Stimulated activated CD8-positive, alpha-beta memory T cell treated with anti-CD3 and anti-CD28 coated beads, Interleukin-2, amount 100 ng/mL, for 48 hours (primary cell): ENCODE measurements around the gene CCDC167.

Source experiments
- DNase-seq, 2 donors: peaks; one replicate each; pipeline ENCODE4 v3.0.0-alpha.2; 2020; ENCODE audit warnings: low read depth in 2 of 2

Gene CCDC167

DNA sequence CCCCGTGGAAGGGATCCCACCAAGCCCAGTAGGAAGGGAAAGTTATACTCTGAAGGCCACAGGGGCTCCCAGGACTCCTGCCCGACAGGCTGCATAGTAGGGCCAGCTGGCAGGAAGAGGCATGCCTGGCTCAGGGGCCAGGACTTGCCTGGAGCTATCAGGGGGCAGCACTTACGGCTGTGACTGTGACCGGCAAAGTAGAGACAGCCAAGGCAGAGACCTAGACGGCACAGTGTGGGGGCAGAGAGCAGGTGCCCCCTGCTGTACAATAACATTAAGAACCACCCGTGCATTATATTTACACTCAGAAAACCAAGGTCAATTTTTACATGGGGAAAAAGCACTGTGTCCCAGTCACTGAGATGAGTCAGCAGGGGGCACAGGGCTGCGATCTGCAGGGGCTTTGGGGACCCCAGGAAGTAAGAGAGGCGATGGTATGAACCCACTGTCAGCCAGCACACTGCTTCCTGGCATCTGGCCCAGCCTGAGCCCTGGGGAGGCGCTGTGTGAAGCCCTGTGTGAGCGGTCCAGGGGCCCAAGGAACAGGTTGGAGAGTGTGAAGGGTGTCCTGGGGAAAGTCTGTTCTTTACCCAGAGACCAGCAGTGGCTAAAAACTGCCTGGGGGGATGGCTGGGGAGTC, 9.9 kb downstream of the CCDC167 start:
- no peak for DNase-seq

DNA sequence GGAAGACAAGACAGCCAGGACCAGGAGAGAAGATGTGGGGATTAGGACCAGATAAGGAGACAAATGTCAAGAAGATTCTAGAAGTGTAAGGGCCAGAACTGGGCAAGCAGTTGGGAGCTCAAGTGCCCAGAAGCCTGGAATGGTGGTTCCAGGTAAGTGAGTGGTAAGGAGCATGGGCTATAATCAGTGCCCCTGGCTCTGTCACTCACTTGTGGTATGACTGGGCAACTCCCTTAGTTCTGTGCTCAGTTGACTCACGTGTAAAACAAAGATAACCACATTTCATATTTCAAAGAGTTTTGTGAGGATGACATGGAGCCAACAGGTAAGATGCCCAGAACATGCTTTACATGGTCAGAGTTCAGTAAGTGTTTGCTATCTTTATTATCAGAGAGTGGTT, 11.2 kb downstream of the CCDC167 start:
- DNase-seq = no peak

DNA sequence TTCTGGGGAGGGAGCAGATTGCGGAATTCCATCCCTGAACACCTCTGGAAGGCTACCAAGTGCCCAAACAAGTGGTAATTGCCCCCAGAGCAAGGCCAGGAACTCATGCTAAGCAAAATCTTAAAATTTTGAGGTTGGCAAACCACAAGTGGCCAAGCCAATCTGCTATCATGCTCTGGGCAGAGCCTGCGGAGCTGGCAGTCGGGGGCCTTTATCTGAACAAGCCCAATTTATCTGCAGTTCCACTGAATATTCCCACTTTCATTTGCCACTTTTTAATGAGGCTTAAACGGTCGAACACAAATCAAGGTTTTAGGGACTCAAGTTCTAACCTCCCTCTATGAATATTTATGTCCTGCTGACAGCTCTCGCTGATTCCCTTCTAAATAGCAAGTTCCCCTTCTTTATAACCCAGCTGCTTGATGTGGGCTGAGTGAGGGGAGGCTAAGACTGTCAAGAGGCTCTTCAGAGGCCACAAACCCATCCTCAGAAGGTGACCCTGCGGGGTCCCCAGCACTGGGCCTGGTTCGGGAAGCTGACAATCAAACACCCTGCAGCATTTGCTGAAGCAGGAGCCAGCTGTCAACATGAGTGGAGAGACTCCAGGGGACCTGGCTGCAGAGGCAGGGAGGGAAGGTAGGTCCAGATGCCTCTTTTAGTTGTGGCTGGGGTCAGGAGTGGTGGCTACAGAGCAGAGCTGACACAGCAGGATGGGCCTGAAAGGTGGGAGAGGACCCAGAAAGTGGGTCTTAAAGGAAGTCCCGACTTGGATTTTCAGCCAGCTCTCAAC, 11.9 kb downstream of the CCDC167 start:
- no peak for DNase-seq

DNA sequence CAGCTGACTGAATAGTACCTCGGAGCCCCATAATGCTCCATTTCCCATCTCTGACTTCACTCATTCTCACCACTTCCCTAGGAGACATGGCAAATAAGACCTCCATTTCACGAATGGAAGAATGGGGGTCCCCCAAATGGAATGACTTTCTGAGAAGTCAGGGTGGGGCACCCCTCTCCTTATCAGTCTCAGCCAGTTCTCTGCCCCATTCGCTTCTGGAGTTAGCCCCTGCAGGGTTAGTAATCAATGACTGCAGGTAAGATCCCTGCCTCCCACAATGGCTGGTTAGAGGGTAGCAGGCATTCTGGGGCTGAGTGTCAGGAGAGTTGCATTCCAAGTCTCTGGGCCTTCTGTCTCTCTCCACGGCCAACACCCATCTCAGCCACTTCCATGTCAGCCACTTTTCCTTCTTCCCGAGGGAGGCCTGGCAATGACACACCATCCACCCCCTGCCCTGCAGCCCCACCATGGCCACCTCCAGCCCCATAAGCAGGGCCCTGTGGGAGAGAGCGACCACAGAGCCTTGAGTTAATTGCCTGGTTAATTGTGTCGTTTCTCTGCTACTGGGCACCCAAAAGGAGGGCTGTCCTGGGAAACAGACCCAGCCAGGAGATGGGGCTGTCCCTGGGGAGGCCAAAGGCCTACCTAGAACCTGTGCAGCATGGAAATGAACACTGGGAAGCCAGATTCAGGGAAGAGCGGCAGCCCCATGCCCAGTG, 13.4 kb downstream of the CCDC167 start:
- no peak for DNase-seq

DNA sequence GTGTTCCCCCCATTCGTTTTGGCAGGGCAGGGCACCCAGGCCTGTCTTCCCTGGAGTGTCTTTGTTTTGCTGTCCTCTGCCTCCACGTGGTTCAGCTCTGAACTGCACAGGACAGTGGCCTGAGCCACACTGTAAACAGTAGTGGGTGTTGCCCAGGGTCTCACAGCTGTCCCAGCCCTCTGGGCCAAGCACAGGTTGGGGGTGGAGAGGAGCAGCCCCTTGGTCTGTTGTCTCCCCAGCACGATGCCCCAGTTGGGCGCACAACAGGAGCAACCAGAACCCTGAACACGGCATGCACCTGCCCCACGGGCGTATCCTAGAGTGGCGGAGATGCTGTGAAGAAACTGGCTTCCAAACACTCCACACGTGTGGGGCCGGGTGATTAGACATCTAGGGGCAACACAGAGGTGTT, 14.4 kb downstream of the CCDC167 start:
- no peak for DNase-seq

DNA sequence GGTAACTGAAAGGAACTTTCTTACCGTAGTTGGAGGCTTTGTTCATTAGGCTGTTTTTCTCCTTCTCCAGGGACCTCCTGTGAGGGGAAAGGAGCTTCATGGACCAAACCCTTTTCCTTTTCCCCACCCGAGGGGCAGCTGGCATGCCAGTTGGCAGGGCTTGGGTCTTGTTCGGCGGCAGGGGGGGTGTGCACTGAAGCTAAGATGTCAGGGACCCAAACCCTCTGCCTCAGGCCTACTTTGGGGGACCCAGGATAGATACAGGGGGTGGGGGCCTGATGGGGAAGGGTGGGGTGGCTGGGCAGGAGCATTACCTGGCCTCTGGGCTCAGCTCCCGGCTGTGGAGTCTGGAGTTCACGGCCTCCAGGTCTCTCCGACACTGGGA, 14.9 kb downstream of the CCDC167 start:
- DNase-seq = no peak

DNA sequence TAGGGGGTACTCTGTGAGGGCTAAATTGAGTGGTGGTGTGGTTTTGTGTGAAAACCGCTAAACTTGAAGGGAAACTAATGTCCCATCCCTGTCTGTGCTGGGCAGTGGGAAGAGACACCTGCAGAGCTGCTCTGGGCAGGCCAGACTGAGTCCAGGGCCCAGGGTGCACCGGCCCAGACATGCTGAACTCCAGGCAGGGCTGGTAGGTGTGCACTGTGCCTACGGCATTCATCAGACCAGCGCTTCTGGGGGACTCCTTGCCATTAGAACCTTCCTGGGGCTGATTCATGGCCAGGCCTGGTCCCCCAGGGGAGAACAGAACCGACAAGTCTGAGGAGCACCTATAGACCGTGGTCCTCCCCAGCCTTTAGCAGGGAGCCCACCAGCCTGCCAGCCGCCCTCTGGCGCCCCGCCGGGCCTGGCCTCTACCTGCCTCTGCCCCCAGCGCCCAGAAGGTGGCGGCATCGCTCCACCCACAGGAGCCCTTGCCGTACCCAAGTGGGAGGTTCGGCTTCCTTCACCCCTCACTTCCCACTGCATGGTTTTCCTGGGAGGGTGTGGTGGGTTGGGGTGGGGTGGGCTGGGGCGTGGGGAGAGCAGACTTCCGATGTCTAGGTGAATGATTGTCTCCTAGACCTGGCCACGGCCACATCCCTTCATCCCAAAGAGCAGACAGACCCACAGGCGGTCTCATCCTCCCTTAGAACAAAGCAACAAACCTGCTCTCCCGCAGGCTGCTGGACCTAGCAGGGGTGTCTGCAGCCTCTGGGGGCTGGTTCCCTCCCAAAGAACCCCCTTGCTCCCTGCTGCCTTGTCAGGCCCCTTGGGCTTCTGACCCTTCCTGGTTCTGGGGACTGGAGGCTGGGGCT, 15.5 kb downstream of the CCDC167 start:
- DNase-seq = peak; percentile 58 to 62

DNA sequence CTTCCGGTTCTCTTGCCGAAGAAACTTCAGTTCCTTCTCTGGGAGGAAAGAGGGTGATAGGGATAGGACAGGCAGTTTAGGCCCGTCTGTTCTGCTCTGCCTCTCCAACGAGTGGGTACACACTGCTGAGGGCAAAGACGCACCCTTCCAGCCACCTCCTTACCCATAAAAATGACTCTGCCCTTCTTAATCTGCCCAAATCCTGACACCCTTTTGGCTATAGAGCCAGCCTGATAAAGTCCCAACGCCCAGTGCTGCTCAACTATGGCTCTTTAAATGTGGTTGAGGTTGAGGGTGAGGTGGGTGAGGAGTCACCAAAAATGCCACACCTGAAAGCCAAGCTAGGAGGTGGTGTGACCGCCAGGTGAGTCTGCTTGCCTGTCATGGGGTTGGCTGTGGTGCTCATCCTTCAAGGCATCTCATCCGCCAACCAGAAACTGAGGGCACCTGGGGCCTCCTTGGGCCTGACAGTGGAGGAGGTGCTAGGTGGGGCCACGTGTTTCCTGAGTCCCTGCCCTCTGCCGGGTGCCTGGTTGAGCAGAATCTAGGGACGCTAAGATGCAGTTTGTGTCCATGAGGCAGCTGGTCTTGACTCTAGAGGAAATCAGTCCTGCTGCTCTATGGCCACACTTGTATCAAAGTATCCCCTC, 16.3 kb downstream of the CCDC167 start:
- no peak for DNase-seq

DNA sequence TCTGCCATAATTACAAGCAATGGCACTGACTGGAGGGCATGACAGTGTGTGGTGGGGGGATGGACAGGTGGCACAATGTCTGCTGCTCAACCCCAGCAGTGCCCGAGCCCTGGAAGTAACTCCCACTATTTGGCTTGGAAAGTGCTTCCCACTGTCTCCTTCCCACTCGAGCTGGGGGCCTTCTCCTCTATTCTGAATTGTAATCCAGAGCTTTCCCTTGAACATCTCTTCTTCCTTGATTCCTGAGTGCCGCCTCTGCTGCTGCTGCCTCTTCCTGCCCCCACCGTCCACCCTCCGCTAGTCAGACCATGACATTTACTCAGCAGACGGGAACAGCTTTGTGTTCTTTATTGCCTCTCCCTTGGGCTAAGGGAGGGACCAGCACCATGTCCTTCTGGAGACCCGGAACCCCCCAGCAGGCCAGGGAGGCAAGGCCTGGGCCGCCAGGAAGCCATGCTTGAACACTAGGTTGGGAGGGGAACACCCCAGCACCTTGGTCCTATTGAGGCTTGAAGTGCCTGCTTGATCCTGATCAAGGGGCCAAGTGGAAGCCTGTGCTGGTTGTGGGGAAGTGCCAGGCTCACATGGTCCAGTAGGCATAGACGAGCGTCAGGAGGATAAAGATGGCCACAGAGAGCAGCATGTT, 17.0 kb downstream of the CCDC167 start:
- no peak for DNase-seq

DNA sequence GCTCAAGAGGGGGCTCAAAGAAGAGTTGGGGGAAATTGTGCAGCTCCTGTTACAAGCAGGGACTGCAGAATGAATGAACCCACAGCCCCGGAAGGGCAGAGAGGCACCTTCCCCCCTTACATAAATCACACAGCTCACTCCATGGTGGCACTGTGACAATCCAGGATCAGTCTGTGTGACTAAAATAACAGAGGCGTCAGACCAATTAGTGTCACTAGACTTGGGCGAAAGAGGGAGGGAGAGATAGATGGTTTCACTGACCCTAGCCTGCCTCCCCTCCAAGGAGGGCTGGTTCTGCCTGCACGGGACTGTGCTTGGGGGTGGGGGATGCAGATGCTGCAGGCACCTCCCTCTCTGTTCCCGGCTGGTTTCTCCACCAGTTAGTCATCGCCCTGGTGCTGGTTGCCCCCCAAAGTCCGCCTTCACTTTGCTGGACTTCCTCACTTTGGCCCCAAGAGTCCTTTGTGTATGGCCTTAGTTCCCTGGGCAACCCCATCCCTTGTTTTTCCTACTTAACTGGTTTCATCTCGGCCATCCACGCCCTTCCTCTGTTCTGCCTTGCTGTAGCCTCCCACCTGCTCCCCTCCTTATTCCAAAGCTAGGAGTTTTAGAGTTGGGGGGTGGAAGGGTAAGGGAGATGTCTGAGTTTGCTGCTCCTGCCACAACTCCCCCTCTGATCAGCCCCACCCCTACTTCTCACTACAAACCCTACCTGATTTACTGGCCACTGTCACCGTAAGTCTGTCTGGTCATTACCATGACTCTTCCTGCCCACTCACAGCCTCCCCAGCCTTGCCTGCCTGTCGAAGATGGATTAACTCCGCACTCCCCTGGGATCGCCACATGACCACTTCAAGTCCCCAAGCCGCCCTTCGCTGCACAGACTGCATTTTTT, 17.7 kb downstream of the CCDC167 start:
- DNase-seq = no peak

DNA sequence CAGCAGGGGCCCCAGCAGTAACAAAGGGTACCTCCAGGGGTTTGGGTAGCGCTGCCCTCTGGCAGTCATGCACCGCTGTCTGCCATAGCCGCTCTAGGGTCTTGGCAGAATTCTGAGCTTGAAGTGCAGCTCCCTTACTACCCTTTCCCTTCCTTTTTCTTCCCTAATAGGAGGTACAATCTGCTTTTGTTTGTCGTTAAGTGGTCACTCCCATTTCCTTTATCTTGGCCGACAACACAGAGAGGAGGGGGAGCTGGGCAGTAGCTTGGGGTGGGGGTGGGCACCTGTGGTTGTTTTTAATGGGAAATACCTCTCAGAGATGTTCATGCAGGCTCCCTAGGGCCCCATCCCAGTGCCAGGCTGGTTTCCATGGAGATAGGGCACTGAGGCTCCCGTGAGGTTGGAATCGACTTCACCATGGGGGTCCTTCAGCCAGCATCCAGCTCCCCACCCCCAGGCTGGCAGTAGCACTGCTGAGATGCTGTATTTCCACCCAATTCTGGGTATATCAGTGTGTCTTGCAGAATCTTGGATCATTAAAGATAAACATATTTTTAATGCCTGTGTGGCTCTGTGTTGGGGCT, 18.6 kb downstream of the CCDC167 start:
- DNase-seq = no peak

DNA sequence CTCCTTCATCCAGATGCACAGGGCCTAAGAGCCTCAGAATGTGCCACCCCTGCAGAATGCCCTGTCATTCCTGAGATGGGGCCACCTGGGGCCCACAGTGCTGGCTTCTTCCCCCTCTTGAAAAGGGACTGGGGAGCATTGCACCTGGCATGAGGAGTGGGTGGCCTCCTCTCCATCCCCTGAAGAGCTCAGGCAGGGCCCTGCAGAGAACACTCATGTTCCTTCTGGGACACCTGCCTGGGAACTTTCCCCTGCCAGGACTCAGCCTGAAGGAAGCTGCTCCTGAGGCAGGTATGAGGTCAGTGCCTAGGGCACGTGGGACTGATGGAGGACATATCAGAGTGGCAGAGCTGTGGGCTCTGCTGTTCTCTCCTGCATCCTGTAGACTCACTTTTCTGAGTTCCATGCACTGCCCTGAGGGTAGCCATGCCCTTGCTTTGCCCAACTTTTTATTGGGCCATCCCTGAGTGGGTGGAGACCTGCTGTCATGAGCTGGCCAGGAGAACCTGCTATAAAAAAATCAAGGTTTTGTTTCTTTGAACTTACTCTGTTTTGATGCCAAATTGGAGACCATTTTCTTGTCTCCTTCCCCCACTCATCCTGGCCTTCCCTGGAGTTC, 19.5 kb downstream of the CCDC167 start:
- DNase-seq = no peak

DNA sequence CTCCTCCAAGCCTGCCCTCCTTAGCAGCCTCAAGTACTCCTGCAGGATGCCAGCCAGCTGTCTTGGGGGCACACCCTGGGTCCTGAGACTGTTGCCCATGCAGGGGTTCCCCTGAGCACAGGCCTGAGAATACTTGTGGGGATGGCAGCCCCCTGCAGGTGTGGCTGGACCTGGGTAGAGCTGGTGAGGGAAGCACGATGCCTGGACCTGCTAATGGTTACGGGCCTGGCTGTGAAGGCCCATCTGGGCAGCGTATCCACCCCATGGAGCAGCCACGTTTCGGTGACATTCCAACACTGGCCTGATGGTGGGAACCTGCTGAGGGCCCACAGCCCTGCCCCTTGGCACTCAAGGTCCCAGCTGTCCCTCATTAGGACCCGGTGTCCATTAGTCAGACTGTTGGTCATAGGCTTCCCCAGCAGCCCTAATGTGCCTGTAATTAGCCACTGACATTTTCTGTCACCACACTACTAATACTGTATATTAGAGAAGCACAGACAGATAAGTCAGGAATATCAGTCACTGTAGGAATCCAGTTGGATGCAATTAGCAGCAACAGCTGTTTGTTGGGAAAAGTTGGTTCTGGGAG, 20.3 kb downstream of the CCDC167 start:
- DNase-seq = no peak

DNA sequence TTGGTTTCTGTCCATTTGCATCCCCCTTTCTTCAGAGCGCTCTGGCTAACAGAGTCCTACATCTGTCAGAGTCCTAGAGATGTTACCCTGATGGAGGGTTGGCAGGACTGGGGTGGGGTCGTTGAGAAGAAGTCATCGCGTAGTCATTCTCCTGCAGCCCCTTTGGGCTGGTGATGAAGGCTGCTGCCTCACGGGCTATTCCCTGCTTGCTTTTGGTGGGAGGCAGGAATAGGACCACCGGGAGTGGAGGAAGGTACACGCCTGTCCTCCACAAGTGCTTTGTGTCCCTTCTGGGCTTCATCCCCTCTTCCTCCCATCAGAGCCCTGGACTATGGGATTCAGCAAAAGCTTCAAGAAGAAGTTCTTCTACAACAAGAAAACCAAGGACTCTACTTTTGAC, 20.9 kb downstream of the CCDC167 start:
- DNase-seq = no peak

DNA sequence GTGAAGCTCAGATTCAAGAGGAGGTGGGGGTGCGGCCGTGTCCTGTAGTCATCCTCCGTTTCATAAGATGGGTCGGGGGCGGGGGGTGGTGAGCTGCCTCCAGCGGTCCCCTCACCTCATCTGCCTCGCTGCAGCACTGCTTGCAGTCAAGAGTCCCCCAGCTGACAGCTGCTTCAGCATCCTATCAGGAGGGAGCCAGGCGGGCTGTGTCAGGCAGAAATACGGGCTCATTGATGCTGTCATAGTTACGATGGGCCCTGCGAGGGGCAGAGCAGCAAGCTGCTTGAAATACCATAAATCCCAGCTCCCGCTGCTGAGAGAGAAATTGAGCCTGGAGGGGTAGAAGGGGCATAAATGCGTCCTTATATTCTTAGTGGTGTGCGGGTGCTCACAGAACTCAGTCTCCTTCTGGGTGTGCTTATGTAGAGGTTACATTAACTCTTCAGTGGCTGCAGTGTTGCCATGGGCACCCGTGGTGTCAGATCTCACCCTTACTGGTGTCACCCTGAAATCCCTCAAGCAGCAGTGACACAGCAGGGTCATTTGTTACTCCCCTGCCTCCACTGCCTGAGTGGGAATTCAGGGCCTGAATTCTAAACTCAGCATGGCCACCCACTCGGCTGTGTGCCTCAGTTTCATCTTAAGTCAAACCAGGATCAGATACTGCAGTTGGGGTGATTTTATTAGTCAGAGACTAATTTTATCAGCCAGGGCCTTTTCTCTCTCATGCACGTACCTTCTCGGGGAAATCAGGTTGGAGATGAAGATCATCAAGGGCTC, 21.8 kb downstream of the CCDC167 start:
- DNase-seq = no peak

DNA sequence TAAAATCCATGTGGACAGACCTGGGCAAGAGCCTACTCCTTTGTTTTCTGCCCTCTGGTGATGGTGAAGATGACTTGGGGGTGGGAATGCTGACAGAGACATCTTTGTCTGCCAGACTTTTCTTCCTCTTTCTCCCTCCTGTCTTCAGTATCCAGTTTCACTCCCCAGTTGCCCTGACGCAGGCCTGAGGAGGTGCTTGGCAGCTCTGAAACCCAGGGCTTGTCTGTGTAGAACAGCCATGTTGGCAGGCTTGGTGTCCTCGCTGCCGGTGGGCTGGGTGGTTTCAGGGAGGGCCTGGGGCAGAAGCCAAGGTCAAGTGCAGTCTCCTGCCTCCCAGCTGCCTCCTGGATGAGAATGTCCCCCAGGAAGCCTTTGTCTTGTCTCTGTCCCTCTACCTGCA, 22.5 kb downstream of the CCDC167 start:
- DNase-seq = no peak

DNA sequence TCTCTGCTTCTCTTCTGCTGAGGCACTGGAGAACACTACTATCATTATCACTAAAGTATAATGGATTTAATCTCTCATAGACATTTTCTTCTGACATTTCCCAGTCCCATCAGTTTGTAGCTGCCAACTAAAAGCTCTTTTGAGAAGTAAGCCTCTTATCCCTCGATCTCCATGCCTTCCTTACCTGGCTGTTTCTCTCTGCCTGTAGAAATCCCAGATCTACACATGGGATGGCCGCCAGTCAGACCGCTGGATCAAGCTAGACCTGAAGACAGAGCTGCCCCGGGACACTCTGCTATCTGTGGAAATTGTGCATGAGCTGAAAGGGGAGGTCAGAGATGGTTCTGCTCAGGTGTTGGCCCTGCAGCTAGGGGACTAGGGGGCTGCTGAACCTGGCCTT, 25.4 kb downstream of the CCDC167 start:
- no peak for DNase-seq
